ENCODE measurements around the gene PEX11A.
"Not testable (repeated sequence)": the region's sequence is repeated elsewhere in the genome, so short reads cannot be mapped to it uniquely, and the experiment has no call there.

The PEX11A gene

GRCh38 chr15:89690276-89691218 is at the start of gene PEX11A, which contains the start of gene WDR93:
Gene PEX11A (minus strand): TSS chr15:89690754. CDS start chr15:89690632, 122 bp downstream.
Gene WDR93 (plus strand): TSS chr15:89690811. CDS start chr15:89701747, 10,936 bp downstream.
- no peak for DNase-seq
- in situ Hi-C loops (cut with MboI; ENCODE audit: low pct_unique_long_range_greater_than_20kb, low sequenced_read_pairs) = no loop called here

- in situ Hi-C loops (cut with MboI; ENCODE audit: low pct_unique_long_range_greater_than_20kb, low sequenced_read_pairs) = no loop called here
These were observed 49.6 kb upstream of the PEX11A start for GRCh38 chr15:89740137-89740536.

GRCh38 chr15:89735773-89736172 is 45.2 kb upstream of the PEX11A start:
- DNase-seq = no peak
- in situ Hi-C loops (cut with MboI; ENCODE audit: low pct_unique_long_range_greater_than_20kb, low sequenced_read_pairs) = no loop called here

More at GRCh38 chr15:89740137-89740536, 49.6 kb upstream of the PEX11A start:
- DNase-seq = peak; percentile 85

- in situ Hi-C loops (cut with MboI; ENCODE audit: low pct_unique_long_range_greater_than_20kb, low sequenced_read_pairs) = no loop called here
- DNase-seq = no peak
These were observed 42.1 kb upstream of the PEX11A start for GRCh38 chr15:89732451-89733172.

- in situ Hi-C loops (cut with MboI; ENCODE audit: low pct_unique_long_range_greater_than_20kb, low sequenced_read_pairs) = no loop called here
- DNase-seq = no peak
These were observed 40.7 kb upstream of the PEX11A start for GRCh38 chr15:89731275-89731674.

GRCh38 chr15:89728254-89728653 is 37.7 kb upstream of the PEX11A start:
- DNase-seq = no peak
- in situ Hi-C loops (cut with MboI; ENCODE audit: low pct_unique_long_range_greater_than_20kb, low sequenced_read_pairs) = no loop called here

GRCh38 chr15:89725064-89725463 is 34.5 kb upstream of the PEX11A start:
- DNase-seq = no peak
- in situ Hi-C loops (cut with MboI; ENCODE audit: low pct_unique_long_range_greater_than_20kb, low sequenced_read_pairs) = no loop called here

- DNase-seq = no peak
- in situ Hi-C loops (cut with MboI; ENCODE audit: low pct_unique_long_range_greater_than_20kb, low sequenced_read_pairs) = no loop called here
These were observed 34.1 kb upstream of the PEX11A start for GRCh38 chr15:89724621-89725020.

GRCh38 chr15:89723031-89723430 is 32.5 kb upstream of the PEX11A start:
- in situ Hi-C loops (cut with MboI; ENCODE audit: low pct_unique_long_range_greater_than_20kb, low sequenced_read_pairs) = no loop called here
- DNase-seq = no peak

- in situ Hi-C loops (cut with MboI; ENCODE audit: low pct_unique_long_range_greater_than_20kb, low sequenced_read_pairs) = no loop called here
These were observed 24.2 kb upstream of the PEX11A start for GRCh38 chr15:89714775-89715174.

GRCh38 chr15:89707577-89707976 is 17.0 kb upstream of the PEX11A start:
- in situ Hi-C loops (cut with MboI; ENCODE audit: low pct_unique_long_range_greater_than_20kb, low sequenced_read_pairs) = no loop called here

More at GRCh38 chr15:89714775-89715174, 24.2 kb upstream of the PEX11A start:
- DNase-seq = no peak

GRCh38 chr15:89704411-89704810 is 13.9 kb upstream of the PEX11A start:
- no peak for DNase-seq
- in situ Hi-C loops (cut with MboI; ENCODE audit: low pct_unique_long_range_greater_than_20kb, low sequenced_read_pairs) = no loop called here

More at GRCh38 chr15:89707577-89707976, 17.0 kb upstream of the PEX11A start:
- no peak for DNase-seq

GRCh38 chr15:89695198-89695597 is 4.6 kb upstream of the PEX11A start:
- in situ Hi-C loops (cut with MboI; ENCODE audit: low pct_unique_long_range_greater_than_20kb, low sequenced_read_pairs) = no loop called here
- DNase-seq = no peak

- no peak for DNase-seq
- in situ Hi-C loops (cut with MboI; ENCODE audit: low pct_unique_long_range_greater_than_20kb, low sequenced_read_pairs) = no loop called here
These were observed 3.1 kb upstream of the PEX11A start for GRCh38 chr15:89693696-89694095.

- in situ Hi-C loops (cut with MboI; ENCODE audit: low pct_unique_long_range_greater_than_20kb, low sequenced_read_pairs) = no loop called here
- no peak for DNase-seq
These were observed 2.5 kb upstream of the PEX11A start for GRCh38 chr15:89693091-89693490.

GRCh38 chr15:89689930-89690275 is 651 bp downstream of the PEX11A start:
- in situ Hi-C loops (cut with MboI; ENCODE audit: low pct_unique_long_range_greater_than_20kb, low sequenced_read_pairs); DNase-seq: not testable (repeated sequence)

GRCh38 chr15:89686522-89686921 is 4.0 kb downstream of the PEX11A start:
- in situ Hi-C loops (cut with MboI; ENCODE audit: low pct_unique_long_range_greater_than_20kb, low sequenced_read_pairs) = no loop called here
- DNase-seq = no peak

- no peak for DNase-seq
These were observed 4.6 kb downstream of the PEX11A start for GRCh38 chr15:89685995-89686394.

GRCh38 chr15:89681146-89681545 is 9.4 kb downstream of the PEX11A start:
- no peak for DNase-seq
- in situ Hi-C loops (cut with MboI; ENCODE audit: low pct_unique_long_range_greater_than_20kb, low sequenced_read_pairs) = no loop called here

More at GRCh38 chr15:89685995-89686394, 4.6 kb downstream of the PEX11A start:
- in situ Hi-C loops (cut with MboI; ENCODE audit: low pct_unique_long_range_greater_than_20kb, low sequenced_read_pairs) = no loop called here

- in situ Hi-C loops (cut with MboI; ENCODE audit: low pct_unique_long_range_greater_than_20kb, low sequenced_read_pairs) = no loop called here
- DNase-seq = no peak
These were observed 10.2 kb downstream of the PEX11A start for GRCh38 chr15:89680282-89680873.

All from KBM-7 (cell line).